ENCODE measurements around the gene TSPAN5. TPM values are rescaled to one million over a fixed set of nuclear protein-coding genes. Genes with fewer than 3 reads are reported as not detected.

The TSPAN5 gene
- total RNA-seq, 1 experiment from 2014 or later, result 12.4 TPM

- Histone ChIP-seq H3K4me2 (no peak overlapping the region), H3K27ac (no peak overlapping the region), H3K36me3 (ENCODE audit: low read depth) (peaks cover 6% of the 10 kb centered on the region; the same call in 1 of the 2 replicates), H3K4me3 (no peak overlapping the region), H3K9me2 (ENCODE audit: insufficient read depth) (no peaks in the 10 kb centered on the region), H3K79me2 (ENCODE audit: low read depth) (no peaks in the 10 kb centered on the region), H3K27me3 (ENCODE audit: insufficient read depth, low read depth) (no peaks in the 10 kb centered on the region), H3K4me1 (replicated peaks; ENCODE audit: insufficient read depth) (no peaks in the 10 kb centered on the region), H4K20me1 (ENCODE audit: insufficient read depth) (no peaks in the 10 kb centered on the region), H3F3A (ENCODE audit: insufficient read depth, low read depth) (no peaks in the 10 kb centered on the region), H2AFZ (no peak overlapping the region), H3K9me3 (ENCODE audit: insufficient read depth, low read depth) (no peaks in the 10 kb centered on the region)
- intact Hi-C loops (cut with micrococcal nuclease; ENCODE audit: unreplicated experiment), result no loop called here
- TF ChIP-seq EZH2 (IDR thresholded peaks at IDR 0.05; ENCODE audit: low read depth), result no peak
- no peak for TF ChIP-seq CTCF (conservative IDR thresholded peaks at IDR 0.05)
- ChIA-PET POLR2A (ENCODE audit: unreplicated experiment) (no interaction called here), CTCF (no interaction called here)
- BruUV-seq (replicated peaks), result no TSS peak
- DNase-seq, result no peak
Measured at GRCh38 chr4:98446499-98447375, 211.7 kb downstream of the TSPAN5 start.

- DNase-seq, result no peak
Measured at GRCh38 chr4:98444371-98444770, 214.0 kb downstream of the TSPAN5 start.

GRCh38 chr4:98434816-98435215 is 223.6 kb downstream of the TSPAN5 start:
- Histone ChIP-seq H3K4me1 (replicated peaks; ENCODE audit: insufficient read depth) (peaks cover 18% of the 10 kb centered on the region), H3K4me3 (no peak overlapping the region), H3K79me2 (ENCODE audit: low read depth) (no peaks in the 10 kb centered on the region), H3K9me3 (ENCODE audit: insufficient read depth, low read depth) (no peaks in the 10 kb centered on the region), H2AFZ (no peak overlapping the region), H3K27ac (no peak overlapping the region), H4K20me1 (ENCODE audit: insufficient read depth) (no peaks in the 10 kb centered on the region), H3K36me3 (ENCODE audit: low read depth) (no peaks in the 10 kb centered on the region; the same call in 1 of the 2 replicates), H3K9me2 (ENCODE audit: insufficient read depth) (no peaks in the 10 kb centered on the region), H3F3A (ENCODE audit: insufficient read depth, low read depth) (peaks cover 16% of the 10 kb centered on the region), H3K27me3 (ENCODE audit: insufficient read depth, low read depth) (no peaks in the 10 kb centered on the region), H3K4me2 (no peak overlapping the region)
- TF ChIP-seq CTCF (conservative IDR thresholded peaks at IDR 0.05), result no peak
- no peak for TF ChIP-seq EZH2 (IDR thresholded peaks at IDR 0.05; ENCODE audit: low read depth)
- no peak for DNase-seq
- ChIA-PET CTCF (no interaction called here), POLR2A (ENCODE audit: unreplicated experiment) (no interaction called here)
- BruUV-seq (replicated peaks), result no TSS peak
- intact Hi-C loops (cut with micrococcal nuclease; ENCODE audit: unreplicated experiment), result no loop called here

More at GRCh38 chr4:98444371-98444770, 214.0 kb downstream of the TSPAN5 start:
- intact Hi-C loops (cut with micrococcal nuclease; ENCODE audit: unreplicated experiment), result no loop called here
- TF ChIP-seq CTCF (conservative IDR thresholded peaks at IDR 0.05), result no peak
- Histone ChIP-seq H3K4me1 (replicated peaks; ENCODE audit: insufficient read depth) (no peaks in the 10 kb centered on the region), H3K9me3 (ENCODE audit: insufficient read depth, low read depth) (0 out of 2 replicates have a peak, but pooled peaks cover 2% of the 10 kb centered on the region), H3K27ac (no peak overlapping the region), H3K79me2 (ENCODE audit: low read depth) (no peaks in the 10 kb centered on the region), H3K36me3 (ENCODE audit: low read depth) (peaks cover 6% of the 10 kb centered on the region; the same call in 1 of the 2 replicates), H4K20me1 (ENCODE audit: insufficient read depth) (no peaks in the 10 kb centered on the region), H3K27me3 (ENCODE audit: insufficient read depth, low read depth) (no peaks in the 10 kb centered on the region), H3K4me3 (no peak overlapping the region), H2AFZ (no peak overlapping the region), H3K9me2 (ENCODE audit: insufficient read depth) (no peaks in the 10 kb centered on the region; the same call in 1 of the 2 replicates), H3K4me2 (no peak overlapping the region), H3F3A (ENCODE audit: insufficient read depth, low read depth) (no peaks in the 10 kb centered on the region)
- POLR2A ChIA-PET (ENCODE audit: unreplicated experiment), result no interaction called here
- CTCF ChIA-PET, result no interaction called here
- BruUV-seq (replicated peaks), result no TSS peak
